ENCODE measurements around the gene MARCHF5.

DNA sequence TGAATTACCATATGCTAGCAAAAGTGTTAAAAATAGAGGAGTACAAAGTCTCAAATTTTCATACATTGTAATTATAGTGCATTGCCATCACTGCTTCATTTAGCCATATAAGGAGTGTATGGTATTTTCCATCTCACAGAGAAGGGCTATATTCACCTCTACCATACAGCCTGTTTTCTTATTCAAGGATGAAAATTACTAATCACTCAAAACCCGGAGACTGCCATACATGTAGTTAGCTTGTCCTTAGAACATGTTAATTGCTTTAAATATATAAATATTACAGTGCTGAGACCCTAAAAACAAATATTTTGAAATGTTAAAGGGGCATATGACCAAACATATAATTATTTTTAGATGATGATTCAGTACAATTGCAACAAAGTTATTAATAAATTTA, 49.5 kb upstream of the MARCHF5 start:
- TF ChIP-seq, protein P1, sequence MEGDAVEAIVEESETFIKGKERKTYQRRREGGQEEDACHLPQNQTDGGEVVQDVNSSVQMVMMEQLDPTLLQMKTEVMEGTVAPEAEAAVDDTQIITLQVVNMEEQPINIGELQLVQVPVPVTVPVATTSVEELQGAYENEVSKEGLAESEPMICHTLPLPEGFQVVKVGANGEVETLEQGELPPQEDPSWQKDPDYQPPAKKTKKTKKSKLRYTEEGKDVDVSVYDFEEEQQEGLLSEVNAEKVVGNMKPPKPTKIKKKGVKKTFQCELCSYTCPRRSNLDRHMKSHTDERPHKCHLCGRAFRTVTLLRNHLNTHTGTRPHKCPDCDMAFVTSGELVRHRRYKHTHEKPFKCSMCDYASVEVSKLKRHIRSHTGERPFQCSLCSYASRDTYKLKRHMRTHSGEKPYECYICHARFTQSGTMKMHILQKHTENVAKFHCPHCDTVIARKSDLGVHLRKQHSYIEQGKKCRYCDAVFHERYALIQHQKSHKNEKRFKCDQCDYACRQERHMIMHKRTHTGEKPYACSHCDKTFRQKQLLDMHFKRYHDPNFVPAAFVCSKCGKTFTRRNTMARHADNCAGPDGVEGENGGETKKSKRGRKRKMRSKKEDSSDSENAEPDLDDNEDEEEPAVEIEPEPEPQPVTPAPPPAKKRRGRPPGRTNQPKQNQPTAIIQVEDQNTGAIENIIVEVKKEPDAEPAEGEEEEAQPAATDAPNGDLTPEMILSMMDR (IDR thresholded peaks at IDR 0.05) = no peak
- no peak for TF ChIP-seq ZFX (IDR thresholded peaks at IDR 0.05; ENCODE audit: borderline replicate concordance)

Data from 22Rv1 (cell line).